IPS-18a (cell line): ENCODE data around the gene ARHGAP24.

Experiments used
- H3K27ac ChIP-seq: one replicate; pipeline ENCODE4 v1.5.1; 2013; ENCODE audit warnings: low read length
- H3K27me3 ChIP-seq: one replicate; pipeline ENCODE4 v1.6.1; 2013; ENCODE audit warnings: mild to moderate bottlenecking, low read length; ENCODE audit not compliant: control insufficient read depth, insufficient read depth
- H3K36me3 ChIP-seq: one replicate; pipeline ENCODE4 v1.6.1; 2013; ENCODE audit warnings: low read depth, low read length; ENCODE audit not compliant: control insufficient read depth
- H3K4me1 ChIP-seq: one replicate; pipeline ENCODE4 v1.6.1; 2013; ENCODE audit warnings: low read depth, low read length; ENCODE audit not compliant: control insufficient read depth
- H3K4me3 ChIP-seq: one replicate; pipeline ENCODE4 v1.5.1; 2013; ENCODE audit warnings: low read length
- H3K9ac ChIP-seq: one replicate; pipeline ENCODE4 v1.6.1; 2013; ENCODE audit warnings: mild to moderate bottlenecking, low read length, moderate library complexity
- H3K9me3 ChIP-seq: one replicate; pipeline ENCODE4 v1.6.1; 2013; ENCODE audit warnings: low read depth, low read length; ENCODE audit not compliant: control insufficient read depth

Gene ARHGAP24

GRCh38 chr4:85738721-85739120 is 263.8 kb downstream of the ARHGAP24 start:
- no peaks in the 10 kb centered on the region for H3K36me3 ChIP-seq
- peaks cover 2% of the 10 kb centered on the region for H3K4me1 ChIP-seq
- no peak overlapping the region for H3K4me3 ChIP-seq
- H3K27me3 ChIP-seq = no peaks in the 10 kb centered on the region
- no peak overlapping the region for H3K9ac ChIP-seq
- H3K9me3 ChIP-seq = no peaks in the 10 kb centered on the region
- H3K27ac ChIP-seq = no peak overlapping the region

GRCh38 chr4:85740431-85740861 is 265.5 kb downstream of the ARHGAP24 start:
- Histone ChIP-seq H3K27me3 (no peaks in the 10 kb centered on the region), H3K9me3 (no peaks in the 10 kb centered on the region), H3K4me1 (peaks cover 2% of the 10 kb centered on the region), H3K27ac (no peak overlapping the region), H3K4me3 (no peak overlapping the region), H3K36me3 (no peaks in the 10 kb centered on the region), H3K9ac (no peak overlapping the region)

- Histone ChIP-seq H3K9me3 (no peaks in the 10 kb centered on the region), H3K9ac (no peak overlapping the region), H3K27me3 (no peaks in the 10 kb centered on the region), H3K4me1 (peaks cover 2% of the 10 kb centered on the region), H3K36me3 (no peaks in the 10 kb centered on the region), H3K4me3 (no peak overlapping the region), H3K27ac (no peak overlapping the region)
Measured at GRCh38 chr4:85741381-85741780, 266.4 kb downstream of the ARHGAP24 start.

- H3K9ac ChIP-seq = no peak overlapping the region
- H3K36me3 ChIP-seq = no peaks in the 10 kb centered on the region
- H3K27ac ChIP-seq = no peak overlapping the region
- peaks cover 2% of the 10 kb centered on the region for H3K4me1 ChIP-seq
- H3K27me3 ChIP-seq = no peaks in the 10 kb centered on the region
- H3K4me3 ChIP-seq = no peak overlapping the region
- H3K9me3 ChIP-seq = no peaks in the 10 kb centered on the region
Measured at GRCh38 chr4:85741921-85742591, 267.1 kb downstream of the ARHGAP24 start.

- Histone ChIP-seq H3K27ac (no peak overlapping the region), H3K4me1 (peaks cover 2% of the 10 kb centered on the region), H3K27me3 (no peaks in the 10 kb centered on the region), H3K4me3 (no peak overlapping the region), H3K9ac (no peak overlapping the region), H3K9me3 (no peaks in the 10 kb centered on the region), H3K36me3 (no peaks in the 10 kb centered on the region)
Measured at GRCh38 chr4:85744950-85745349, 270.0 kb downstream of the ARHGAP24 start.

GRCh38 chr4:85745939-85746338 is 271.0 kb downstream of the ARHGAP24 start:
- H3K4me3 ChIP-seq = no peak overlapping the region
- H3K4me1 ChIP-seq = peaks cover 2% of the 10 kb centered on the region
- no peak overlapping the region for H3K27ac ChIP-seq
- H3K9ac ChIP-seq = no peak overlapping the region
- no peaks in the 10 kb centered on the region for H3K36me3 ChIP-seq
- H3K9me3 ChIP-seq = no peaks in the 10 kb centered on the region
- no peaks in the 10 kb centered on the region for H3K27me3 ChIP-seq

- H3K27ac ChIP-seq = no peak overlapping the region
- no peaks in the 10 kb centered on the region for H3K9me3 ChIP-seq
- no peaks in the 10 kb centered on the region for H3K36me3 ChIP-seq
- no peak overlapping the region for H3K9ac ChIP-seq
- peaks cover under 1% of the 10 kb centered on the region for H3K4me1 ChIP-seq
- no peaks in the 10 kb centered on the region for H3K27me3 ChIP-seq
- no peak overlapping the region for H3K4me3 ChIP-seq
Measured at GRCh38 chr4:85747882-85748491, 273.0 kb downstream of the ARHGAP24 start.

GRCh38 chr4:85748654-85749053 is 273.7 kb downstream of the ARHGAP24 start:
- no peaks in the 10 kb centered on the region for H3K9me3 ChIP-seq
- H3K4me1 ChIP-seq = no peaks in the 10 kb centered on the region
- H3K9ac ChIP-seq = no peak overlapping the region
- no peaks in the 10 kb centered on the region for H3K36me3 ChIP-seq
- H3K27me3 ChIP-seq = no peaks in the 10 kb centered on the region
- H3K27ac ChIP-seq = no peak overlapping the region
- H3K4me3 ChIP-seq = no peak overlapping the region

- Histone ChIP-seq H3K36me3 (no peaks in the 10 kb centered on the region), H3K4me3 (no peak overlapping the region), H3K27ac (no peak overlapping the region), H3K9me3 (no peaks in the 10 kb centered on the region), H3K27me3 (no peaks in the 10 kb centered on the region), H3K4me1 (no peaks in the 10 kb centered on the region), H3K9ac (no peak overlapping the region)
Measured at GRCh38 chr4:85751866-85752265, 276.9 kb downstream of the ARHGAP24 start.

- Histone ChIP-seq H3K27me3 (no peaks in the 10 kb centered on the region), H3K27ac (no peak overlapping the region)
Measured at GRCh38 chr4:85755285-85755684, 280.3 kb downstream of the ARHGAP24 start.

GRCh38 chr4:85756938-85757337 is 282.0 kb downstream of the ARHGAP24 start:
- H3K27me3 ChIP-seq = no peaks in the 10 kb centered on the region
- H3K27ac ChIP-seq = no peak overlapping the region
- H3K9me3 ChIP-seq = no peaks in the 10 kb centered on the region
- no peak overlapping the region for H3K9ac ChIP-seq
- H3K4me3 ChIP-seq = no peak overlapping the region
- no peaks in the 10 kb centered on the region for H3K4me1 ChIP-seq
- H3K36me3 ChIP-seq = no peaks in the 10 kb centered on the region

More at GRCh38 chr4:85755285-85755684, 280.3 kb downstream of the ARHGAP24 start:
- Histone ChIP-seq H3K9ac (no peak overlapping the region), H3K4me1 (no peaks in the 10 kb centered on the region), H3K4me3 (no peak overlapping the region), H3K36me3 (no peaks in the 10 kb centered on the region), H3K9me3 (no peaks in the 10 kb centered on the region)

GRCh38 chr4:85759388-85759787 is 284.4 kb downstream of the ARHGAP24 start:
- H3K27ac ChIP-seq = no peak overlapping the region
- H3K9me3 ChIP-seq = no peaks in the 10 kb centered on the region
- H3K9ac ChIP-seq = no peak overlapping the region
- H3K4me1 ChIP-seq = peaks cover 1% of the 10 kb centered on the region
- no peaks in the 10 kb centered on the region for H3K27me3 ChIP-seq
- H3K4me3 ChIP-seq = no peak overlapping the region
- H3K36me3 ChIP-seq = no peaks in the 10 kb centered on the region
